ENCODE data around the gene PTPRK.

The PTPRK gene

GRCh38 chr6:128346569-128346968, 173.8 kb downstream of the PTPRK start:
- no peak overlapping the region for H4K8ac ChIP-seq (ENCODE audit: low read depth, low read length)
- no peaks in the 10 kb centered on the region for H3K4me1 ChIP-seq (ENCODE audit: control insufficient read depth, low read depth, low read length)
- no peak overlapping the region for H3K4me3 ChIP-seq (ENCODE audit: low read length)
- no CpG with 5 or more reads among the region's 1 CpG for WGBS (ENCODE audit: extremely low coverage, insufficient coverage, low lambda C conversion rate)
- no peak overlapping the region for H4K5ac ChIP-seq (ENCODE audit: low read length)
- no peaks in the 10 kb centered on the region for H3K36me3 ChIP-seq (ENCODE audit: control insufficient read depth, insufficient read depth, low read length)
- H3K56ac ChIP-seq (ENCODE audit: low read length): no peak overlapping the region
- H2BK15ac ChIP-seq (replicated peaks; ENCODE audit: low read depth): no peak overlapping the region
- no peak overlapping the region for H2BK120ac ChIP-seq (ENCODE audit: low read depth, low read length)
- no peaks in the 10 kb centered on the region for H3K79me1 ChIP-seq (ENCODE audit: low read length)
- no peaks in the 10 kb centered on the region for H3K79me2 ChIP-seq (ENCODE audit: control insufficient read depth, insufficient read depth, low read length)
- H3K27ac ChIP-seq (ENCODE audit: low read depth, low read length): no peak overlapping the region
- no peaks in the 10 kb centered on the region for H3K27me3 ChIP-seq (ENCODE audit: insufficient read depth, low read length, poor library complexity)
- H3K4ac ChIP-seq (ENCODE audit: low read depth, low read length): no peak overlapping the region
- H2AK5ac ChIP-seq (ENCODE audit: low read length): no peak overlapping the region
- no peak overlapping the region for H3K9ac ChIP-seq (ENCODE audit: low read length)
- H3K18ac ChIP-seq (ENCODE audit: low read length): no peak overlapping the region
- H3K23ac ChIP-seq (ENCODE audit: low read length): no peak overlapping the region
- H3K4me2 ChIP-seq (ENCODE audit: low read length): no peak overlapping the region
- no peak overlapping the region for H2BK5ac ChIP-seq (ENCODE audit: low read length)
- no peak for DNase-seq

GRCh38 chr6:128345278-128345677, 175.1 kb downstream of the PTPRK start:
- H4K5ac ChIP-seq (ENCODE audit: low read length): no peak overlapping the region
- DNase-seq: no peak
- H3K79me2 ChIP-seq (ENCODE audit: control insufficient read depth, insufficient read depth, low read length): no peaks in the 10 kb centered on the region
- H2BK120ac ChIP-seq (ENCODE audit: low read depth, low read length): no peak overlapping the region
- no peaks in the 10 kb centered on the region for H3K4me1 ChIP-seq (ENCODE audit: control insufficient read depth, low read depth, low read length)
- no peak overlapping the region for H2AK5ac ChIP-seq (ENCODE audit: low read length)
- H3K23ac ChIP-seq (ENCODE audit: low read length): no peak overlapping the region
- no peak overlapping the region for H3K4me3 ChIP-seq (ENCODE audit: low read length)
- H2BK15ac ChIP-seq (replicated peaks; ENCODE audit: low read depth): no peak overlapping the region
- H2BK5ac ChIP-seq (ENCODE audit: low read length): no peak overlapping the region
- H3K18ac ChIP-seq (ENCODE audit: low read length): no peak overlapping the region
- H4K8ac ChIP-seq (ENCODE audit: low read depth, low read length): no peak overlapping the region
- no peaks in the 10 kb centered on the region for H3K36me3 ChIP-seq (ENCODE audit: control insufficient read depth, insufficient read depth, low read length)
- no peak overlapping the region for H3K27ac ChIP-seq (ENCODE audit: low read depth, low read length)
- H3K56ac ChIP-seq (ENCODE audit: low read length): no peak overlapping the region
- H3K27me3 ChIP-seq (ENCODE audit: insufficient read depth, low read length, poor library complexity): no peaks in the 10 kb centered on the region
- no peak overlapping the region for H3K9ac ChIP-seq (ENCODE audit: low read length)
- no peak overlapping the region for H3K4ac ChIP-seq (ENCODE audit: low read depth, low read length)
- no peak overlapping the region for H3K4me2 ChIP-seq (ENCODE audit: low read length)
- no CpG with 5 or more reads among the region's 4 CpGs for WGBS (ENCODE audit: extremely low coverage, insufficient coverage, low lambda C conversion rate)
- H3K79me1 ChIP-seq (ENCODE audit: low read length): no peaks in the 10 kb centered on the region

DNA sequence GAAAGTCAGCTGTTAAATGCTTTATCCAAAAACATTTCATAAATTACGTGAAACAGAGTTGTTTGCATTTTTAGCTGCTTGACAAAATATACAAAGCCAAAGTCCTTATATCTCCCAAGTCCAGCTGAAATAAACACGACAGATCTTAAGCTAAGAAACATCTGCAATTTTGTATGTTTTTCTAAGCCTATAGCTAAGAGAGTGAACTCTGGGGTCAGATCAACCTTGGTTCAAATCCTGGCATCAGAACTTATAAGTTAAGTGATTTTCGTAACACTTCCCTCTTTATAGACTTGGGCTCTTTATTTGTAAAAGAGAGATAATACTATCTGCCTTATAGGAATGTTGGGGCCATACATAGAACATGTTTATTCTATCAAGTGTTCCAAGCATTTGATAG, 176.7 kb downstream of the PTPRK start:
- Histone ChIP-seq H2BK5ac (ENCODE audit: low read length) (no peak overlapping the region), H3K79me2 (ENCODE audit: control insufficient read depth, insufficient read depth, low read length) (no peaks in the 10 kb centered on the region), H3K9ac (ENCODE audit: low read length) (no peak overlapping the region), H4K8ac (ENCODE audit: low read depth, low read length) (no peak overlapping the region), H3K18ac (ENCODE audit: low read length) (no peak overlapping the region), H3K27me3 (ENCODE audit: insufficient read depth, low read length, poor library complexity) (no peaks in the 10 kb centered on the region), H3K27ac (ENCODE audit: low read depth, low read length) (no peak overlapping the region), H2AK5ac (ENCODE audit: low read length) (no peak overlapping the region), H3K4me3 (ENCODE audit: low read length) (no peak overlapping the region), H3K36me3 (ENCODE audit: control insufficient read depth, insufficient read depth, low read length) (no peaks in the 10 kb centered on the region), H2BK15ac (replicated peaks; ENCODE audit: low read depth) (no peak overlapping the region), H3K4me1 (ENCODE audit: control insufficient read depth, low read depth, low read length) (no peaks in the 10 kb centered on the region), H3K4ac (ENCODE audit: low read depth, low read length) (no peak overlapping the region), H3K79me1 (ENCODE audit: low read length) (no peaks in the 10 kb centered on the region), H3K4me2 (ENCODE audit: low read length) (no peak overlapping the region), H4K5ac (ENCODE audit: low read length) (no peak overlapping the region), H3K56ac (ENCODE audit: low read length) (no peak overlapping the region), H2BK120ac (ENCODE audit: low read depth, low read length) (no peak overlapping the region), H3K23ac (ENCODE audit: low read length) (no peak overlapping the region)
- WGBS (ENCODE audit: extremely low coverage, insufficient coverage, low lambda C conversion rate): no CpG with 5 or more reads among the region's 3 CpGs
- DNase-seq: no peak

- H3K79me2 ChIP-seq (ENCODE audit: control insufficient read depth, insufficient read depth, low read length): no peaks in the 10 kb centered on the region
- no CpG with 5 or more reads among the region's 1 CpG for WGBS (ENCODE audit: extremely low coverage, insufficient coverage, low lambda C conversion rate)
- H3K4me2 ChIP-seq (ENCODE audit: low read length): no peak overlapping the region
- H3K23ac ChIP-seq (ENCODE audit: low read length): no peak overlapping the region
- H3K27ac ChIP-seq (ENCODE audit: low read depth, low read length): no peak overlapping the region
- no peaks in the 10 kb centered on the region for H3K79me1 ChIP-seq (ENCODE audit: low read length)
- H3K4me3 ChIP-seq (ENCODE audit: low read length): no peak overlapping the region
- H2BK5ac ChIP-seq (ENCODE audit: low read length): no peak overlapping the region
- no peaks in the 10 kb centered on the region for H3K27me3 ChIP-seq (ENCODE audit: insufficient read depth, low read length, poor library complexity)
- no peak overlapping the region for H4K8ac ChIP-seq (ENCODE audit: low read depth, low read length)
- no peak for DNase-seq
- H3K56ac ChIP-seq (ENCODE audit: low read length): no peak overlapping the region
- no peak overlapping the region for H3K18ac ChIP-seq (ENCODE audit: low read length)
- no peak overlapping the region for H2AK5ac ChIP-seq (ENCODE audit: low read length)
- H2BK15ac ChIP-seq (replicated peaks; ENCODE audit: low read depth): no peak overlapping the region
- no peak overlapping the region for H3K9ac ChIP-seq (ENCODE audit: low read length)
- H3K36me3 ChIP-seq (ENCODE audit: control insufficient read depth, insufficient read depth, low read length): no peaks in the 10 kb centered on the region
- no peak overlapping the region for H4K5ac ChIP-seq (ENCODE audit: low read length)
- no peaks in the 10 kb centered on the region for H3K4me1 ChIP-seq (ENCODE audit: control insufficient read depth, low read depth, low read length)
- no peak overlapping the region for H3K4ac ChIP-seq (ENCODE audit: low read depth, low read length)
- H2BK120ac ChIP-seq (ENCODE audit: low read depth, low read length): no peak overlapping the region
These were observed 180.6 kb downstream of the PTPRK start for GRCh38 chr6:128339635-128340450.

DNA sequence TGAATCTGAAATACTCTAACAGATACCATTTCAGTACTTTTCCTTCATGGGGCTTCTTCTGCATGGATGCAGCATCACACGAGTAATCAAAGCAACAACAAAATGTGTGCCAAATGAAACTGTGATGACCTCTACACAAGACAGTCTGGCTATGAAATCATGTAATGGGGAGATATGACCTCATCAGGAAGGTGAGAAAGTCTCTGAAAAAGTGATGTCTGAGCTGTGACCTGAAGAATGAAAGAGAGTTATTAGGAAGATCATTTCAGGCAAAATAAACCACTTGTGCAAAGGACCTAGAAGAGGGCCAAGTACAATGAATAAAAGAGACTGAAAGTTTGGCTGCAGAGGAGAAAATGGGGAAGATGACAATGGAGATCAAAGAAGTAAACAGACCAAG, 182.8 kb downstream of the PTPRK start:
- Histone ChIP-seq H3K4me3 (ENCODE audit: low read length) (no peak overlapping the region), H3K36me3 (ENCODE audit: control insufficient read depth, insufficient read depth, low read length) (no peaks in the 10 kb centered on the region), H2BK15ac (replicated peaks; ENCODE audit: low read depth) (no peak overlapping the region), H3K27ac (ENCODE audit: low read depth, low read length) (no peak overlapping the region), H3K23ac (ENCODE audit: low read length) (no peak overlapping the region), H3K4me2 (ENCODE audit: low read length) (no peak overlapping the region), H3K4me1 (ENCODE audit: control insufficient read depth, low read depth, low read length) (no peaks in the 10 kb centered on the region), H3K9ac (ENCODE audit: low read length) (no peak overlapping the region), H3K56ac (ENCODE audit: low read length) (no peak overlapping the region), H2AK5ac (ENCODE audit: low read length) (no peak overlapping the region), H3K27me3 (ENCODE audit: insufficient read depth, low read length, poor library complexity) (no peaks in the 10 kb centered on the region), H3K79me2 (ENCODE audit: control insufficient read depth, insufficient read depth, low read length) (no peaks in the 10 kb centered on the region), H3K18ac (ENCODE audit: low read length) (no peak overlapping the region), H2BK120ac (ENCODE audit: low read depth, low read length) (no peak overlapping the region), H2BK5ac (ENCODE audit: low read length) (no peak overlapping the region), H3K79me1 (ENCODE audit: low read length) (no peaks in the 10 kb centered on the region), H4K8ac (ENCODE audit: low read depth, low read length) (no peak overlapping the region), H3K4ac (ENCODE audit: low read depth, low read length) (no peak overlapping the region), H4K5ac (ENCODE audit: low read length) (no peak overlapping the region)
- no CpG with 5 or more reads among the region's 1 CpG for WGBS (ENCODE audit: extremely low coverage, insufficient coverage, low lambda C conversion rate)
- DNase-seq: no peak

Data from mesendoderm (in vitro differentiated cells).